ENCODE measurements around the gene LRIG2. TPM values are rescaled to one million over a fixed set of nuclear protein-coding genes. Genes with fewer than 3 reads are reported as not detected.

Gene LRIG2
- total RNA-seq, 1 experiment from 2014 or later = 16.9 TPM

GRCh38 chr1:113088972-113089371, 16.0 kb downstream of the LRIG2 start:
- DNase-seq = no peak
- no peak overlapping the region for H3K4me3 ChIP-seq
- H3K36me3 ChIP-seq = peaks cover 12% of the 10 kb centered on the region
- no peaks in the 10 kb centered on the region for H3K4me1 ChIP-seq
- H3K27me3 ChIP-seq = no peaks in the 10 kb centered on the region
- H3K9me3 ChIP-seq (replicated peaks) = no peaks in the 10 kb centered on the region
- H3K27ac ChIP-seq = no peak overlapping the region

DNA sequence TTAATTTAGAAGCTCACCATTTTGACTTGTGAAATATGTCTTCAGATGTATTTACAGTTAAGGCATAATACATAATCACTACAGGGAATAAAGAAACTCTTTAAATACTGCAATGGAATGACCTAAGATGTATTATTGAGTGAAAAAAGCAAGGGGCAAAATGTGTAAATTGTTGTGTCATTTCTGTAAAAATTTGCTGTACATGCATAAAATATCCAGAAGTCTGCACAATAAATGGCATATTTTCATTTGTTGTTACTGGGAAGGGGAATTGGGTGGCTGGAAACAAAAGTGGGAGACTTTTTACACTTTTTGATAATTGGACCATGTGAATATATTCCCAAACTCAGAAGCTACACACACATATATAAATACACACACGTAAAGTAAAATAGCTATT, 17.1 kb downstream of the LRIG2 start:
- Histone ChIP-seq H3K27me3 (no peaks in the 10 kb centered on the region), H3K4me1 (no peaks in the 10 kb centered on the region), H3K9me3 (replicated peaks) (no peaks in the 10 kb centered on the region), H3K36me3 (peaks cover 14% of the 10 kb centered on the region), H3K27ac (no peak overlapping the region), H3K4me3 (no peak overlapping the region)
- DNase-seq = no peak

DNA sequence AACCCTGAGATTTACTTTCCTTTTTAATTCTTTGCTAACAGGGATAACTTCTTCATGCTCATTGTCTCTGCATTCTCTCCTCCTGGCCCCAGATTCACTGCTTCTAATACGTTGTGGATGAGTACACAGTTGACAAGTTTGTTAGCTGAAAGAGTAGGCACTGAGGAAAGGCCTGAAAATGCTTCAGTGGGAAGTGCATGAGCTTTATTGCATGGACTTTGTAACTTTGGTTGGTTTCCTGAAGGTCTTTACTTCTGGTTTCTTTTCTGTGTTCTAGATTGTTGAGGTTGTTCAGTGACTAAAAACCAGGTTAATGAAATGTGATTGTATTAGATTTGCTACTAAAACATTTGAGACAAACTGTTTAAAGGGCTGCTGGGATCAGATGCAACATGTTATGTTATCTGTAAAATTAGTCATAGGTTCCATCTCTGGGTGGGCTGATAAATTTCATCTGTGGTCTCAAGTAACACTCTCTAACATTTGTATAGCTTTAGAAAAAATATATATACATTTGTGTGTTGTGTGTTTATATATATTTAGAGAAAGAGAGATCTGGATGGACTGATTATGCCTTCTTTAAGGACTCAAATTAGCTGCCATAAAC, 19.1 kb downstream of the LRIG2 start:
- Histone ChIP-seq H3K27me3 (no peaks in the 10 kb centered on the region), H3K9me3 (replicated peaks) (no peaks in the 10 kb centered on the region), H3K27ac (no peak overlapping the region), H3K4me3 (no peak overlapping the region), H3K36me3 (peaks cover 32% of the 10 kb centered on the region), H3K4me1 (no peaks in the 10 kb centered on the region)
- DNase-seq = no peak

GRCh38 chr1:113094506-113094905, 21.5 kb downstream of the LRIG2 start:
- Histone ChIP-seq H3K4me3 (no peak overlapping the region), H3K9me3 (replicated peaks) (no peaks in the 10 kb centered on the region), H3K27me3 (no peaks in the 10 kb centered on the region), H3K4me1 (no peaks in the 10 kb centered on the region), H3K36me3 (peaks cover 49% of the 10 kb centered on the region), H3K27ac (no peak overlapping the region)
- DNase-seq = no peak

GRCh38 chr1:113095790-113096455, 22.9 kb downstream of the LRIG2 start:
- no peaks in the 10 kb centered on the region for H3K27me3 ChIP-seq
- no peak for DNase-seq
- no peaks in the 10 kb centered on the region for H3K4me1 ChIP-seq
- H3K4me3 ChIP-seq = no peak overlapping the region
- no peak overlapping the region for H3K27ac ChIP-seq
- peaks cover 62% of the 10 kb centered on the region for H3K36me3 ChIP-seq
- no peaks in the 10 kb centered on the region for H3K9me3 ChIP-seq (replicated peaks)

GRCh38 chr1:113096493-113096892, 23.5 kb downstream of the LRIG2 start:
- Histone ChIP-seq H3K36me3 (peaks cover 64% of the 10 kb centered on the region), H3K27me3 (no peaks in the 10 kb centered on the region), H3K4me1 (no peaks in the 10 kb centered on the region), H3K27ac (no peak overlapping the region), H3K9me3 (replicated peaks) (no peaks in the 10 kb centered on the region), H3K4me3 (no peak overlapping the region)
- no peak for DNase-seq

DNA sequence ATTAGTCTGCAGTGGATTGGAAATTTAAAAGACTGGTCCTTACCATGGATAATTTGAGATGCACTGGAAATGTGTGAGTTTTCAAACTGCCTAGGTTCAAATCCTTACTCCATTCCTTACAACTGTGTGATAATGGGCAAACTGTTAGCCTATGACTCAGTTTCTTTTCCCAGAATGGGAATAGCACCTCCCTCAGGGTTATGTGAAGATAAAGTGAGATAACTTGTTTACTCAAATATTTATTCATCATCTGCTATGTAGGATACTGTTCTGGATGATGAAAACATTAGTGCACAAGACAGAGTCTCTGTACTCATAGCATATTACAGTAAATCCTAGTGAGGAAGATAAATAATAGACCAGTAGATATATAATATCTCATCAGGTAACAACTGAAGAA, 28.6 kb downstream of the LRIG2 start:
- H3K4me3 ChIP-seq = no peak overlapping the region
- no peaks in the 10 kb centered on the region for H3K9me3 ChIP-seq (replicated peaks)
- no peaks in the 10 kb centered on the region for H3K27me3 ChIP-seq
- DNase-seq = no peak
- H3K4me1 ChIP-seq = no peaks in the 10 kb centered on the region
- peaks cover 73% of the 10 kb centered on the region for H3K36me3 ChIP-seq
- no peak overlapping the region for H3K27ac ChIP-seq

DNA sequence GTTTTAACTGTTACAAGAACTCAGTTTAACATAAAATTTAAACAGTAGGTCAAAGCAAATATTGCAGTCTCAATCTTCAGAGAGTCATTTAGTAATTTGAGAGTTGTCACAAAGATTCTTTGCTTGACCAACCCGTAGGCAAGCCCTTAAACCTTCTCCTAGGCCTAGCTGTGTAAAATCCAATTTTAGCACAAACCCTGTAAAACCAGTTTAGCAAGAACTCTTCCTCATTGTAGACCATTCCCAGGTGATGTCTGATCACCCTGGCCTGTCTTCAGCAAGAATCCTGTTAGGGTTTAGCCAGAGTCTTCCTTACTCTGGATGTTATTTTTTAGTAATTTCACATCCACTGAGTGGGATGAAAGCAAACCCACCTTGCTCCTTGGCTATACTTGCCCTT, 30.1 kb downstream of the LRIG2 start:
- Histone ChIP-seq H3K27me3 (no peaks in the 10 kb centered on the region), H3K4me1 (no peaks in the 10 kb centered on the region), H3K4me3 (no peak overlapping the region), H3K27ac (no peak overlapping the region), H3K36me3 (peaks cover 76% of the 10 kb centered on the region), H3K9me3 (replicated peaks) (no peaks in the 10 kb centered on the region)
- DNase-seq = no peak

DNA sequence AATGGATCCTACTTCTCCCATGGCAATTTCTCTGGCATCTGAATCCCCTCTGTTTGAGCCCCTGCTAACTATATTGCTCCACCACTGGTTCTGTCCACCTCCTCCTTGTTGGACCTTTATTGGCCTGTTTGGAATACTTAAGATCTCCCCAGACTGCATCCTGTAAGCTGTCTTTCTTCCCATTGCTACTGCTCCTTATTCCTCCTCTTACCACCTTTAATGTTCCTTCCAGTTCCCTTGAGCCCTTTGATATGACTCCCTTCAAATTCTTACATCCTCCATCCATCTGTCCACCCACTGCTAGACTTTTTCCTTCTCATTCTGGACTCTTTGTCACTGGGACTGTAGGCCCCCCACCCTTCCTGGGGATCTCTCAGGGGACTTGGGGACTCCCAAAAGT, 31.0 kb downstream of the LRIG2 start:
- H3K4me1 ChIP-seq = no peaks in the 10 kb centered on the region
- no peak for DNase-seq
- no peak overlapping the region for H3K4me3 ChIP-seq
- H3K27ac ChIP-seq = no peak overlapping the region
- H3K27me3 ChIP-seq = no peaks in the 10 kb centered on the region
- peaks cover 76% of the 10 kb centered on the region for H3K36me3 ChIP-seq
- H3K9me3 ChIP-seq (replicated peaks) = no peaks in the 10 kb centered on the region

GRCh38 chr1:113106910-113107309, 33.9 kb downstream of the LRIG2 start:
- Histone ChIP-seq H3K27me3 (no peaks in the 10 kb centered on the region), H3K4me3 (no peak overlapping the region), H3K4me1 (no peaks in the 10 kb centered on the region), H3K27ac (no peak overlapping the region), H3K36me3 (peaks cover 75% of the 10 kb centered on the region), H3K9me3 (replicated peaks) (no peaks in the 10 kb centered on the region)
- no peak for DNase-seq

DNA sequence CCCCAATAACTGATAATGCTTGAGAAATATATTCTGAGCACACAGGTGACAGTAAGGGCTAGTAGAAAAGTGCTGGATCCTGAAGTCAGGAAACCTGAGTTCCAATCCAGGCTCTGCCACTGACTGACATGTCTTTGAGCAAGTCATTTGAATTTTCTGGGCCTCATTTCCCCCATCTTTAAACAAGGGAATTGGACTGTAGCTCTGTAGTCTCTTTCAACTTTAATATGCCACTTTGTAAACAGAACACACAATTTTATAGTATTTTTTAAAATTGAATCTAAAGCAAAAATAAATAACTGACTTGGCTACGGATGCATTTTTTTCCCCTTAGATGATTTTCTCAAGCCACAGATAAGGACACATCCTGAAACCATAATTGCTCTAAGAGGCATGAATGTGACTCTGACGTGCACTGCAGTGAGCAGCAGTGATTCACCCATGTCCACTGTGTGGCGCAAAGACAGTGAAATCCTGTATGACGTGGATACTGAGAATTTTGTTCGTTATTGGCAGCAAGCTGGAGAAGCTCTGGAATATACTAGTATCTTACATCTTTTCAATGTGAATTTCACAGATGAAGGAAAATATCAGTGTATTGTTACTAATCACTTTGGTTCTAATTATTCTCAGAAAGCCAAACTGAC, 37.0 kb downstream of the LRIG2 start:
- Histone ChIP-seq H3K36me3 (peaks cover 79% of the 10 kb centered on the region), H3K9me3 (replicated peaks) (no peaks in the 10 kb centered on the region), H3K4me3 (no peak overlapping the region), H3K27me3 (no peaks in the 10 kb centered on the region), H3K4me1 (no peaks in the 10 kb centered on the region), H3K27ac (no peak overlapping the region)
- no peak for DNase-seq

GRCh38 chr1:113118266-113118665, 45.3 kb downstream of the LRIG2 start:
- H3K36me3 ChIP-seq = peaks cover 88% of the 10 kb centered on the region

DNA sequence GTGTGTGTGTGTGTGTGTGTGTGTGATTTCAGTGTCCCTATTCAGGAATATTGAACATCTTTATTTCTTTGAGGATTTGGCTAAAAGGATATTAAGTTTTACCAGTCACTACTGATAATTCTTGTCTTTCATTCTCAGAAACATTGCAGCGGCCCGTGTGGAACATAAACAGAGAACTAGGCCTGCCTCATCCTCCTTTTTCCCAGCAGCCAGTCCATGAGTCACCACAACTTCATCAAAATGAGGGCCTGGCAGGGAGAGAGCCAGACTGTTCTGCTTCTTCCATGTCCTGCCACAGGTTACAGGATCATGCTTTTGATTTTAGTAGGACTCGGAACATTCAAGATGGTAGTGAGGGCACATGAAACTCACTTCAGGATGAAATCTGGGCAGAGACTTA, 50.7 kb downstream of the LRIG2 start:
- Histone ChIP-seq H3K4me3 (no peak overlapping the region), H3K27me3 (no peaks in the 10 kb centered on the region), H3K36me3 (peaks cover 80% of the 10 kb centered on the region), H3K9me3 (replicated peaks) (no peaks in the 10 kb centered on the region), H3K27ac (no peak overlapping the region), H3K4me1 (no peaks in the 10 kb centered on the region)
- no peak for DNase-seq

More at GRCh38 chr1:113118266-113118665, 45.3 kb downstream of the LRIG2 start:
- no peaks in the 10 kb centered on the region for H3K27me3 ChIP-seq
- H3K27ac ChIP-seq = no peak overlapping the region
- H3K4me1 ChIP-seq = no peaks in the 10 kb centered on the region
- H3K9me3 ChIP-seq (replicated peaks) = no peaks in the 10 kb centered on the region
- no peak for DNase-seq
- H3K4me3 ChIP-seq = no peak overlapping the region

- no peak overlapping the region for H3K27ac ChIP-seq
- no peaks in the 10 kb centered on the region for H3K27me3 ChIP-seq
- H3K4me1 ChIP-seq = no peaks in the 10 kb centered on the region
- no peaks in the 10 kb centered on the region for H3K9me3 ChIP-seq (replicated peaks)
- peaks cover 73% of the 10 kb centered on the region for H3K36me3 ChIP-seq
- DNase-seq = no peak
- H3K4me3 ChIP-seq = no peak overlapping the region
Observed at GRCh38 chr1:113124366-113124765, 51.4 kb downstream of the LRIG2 start.

DNA sequence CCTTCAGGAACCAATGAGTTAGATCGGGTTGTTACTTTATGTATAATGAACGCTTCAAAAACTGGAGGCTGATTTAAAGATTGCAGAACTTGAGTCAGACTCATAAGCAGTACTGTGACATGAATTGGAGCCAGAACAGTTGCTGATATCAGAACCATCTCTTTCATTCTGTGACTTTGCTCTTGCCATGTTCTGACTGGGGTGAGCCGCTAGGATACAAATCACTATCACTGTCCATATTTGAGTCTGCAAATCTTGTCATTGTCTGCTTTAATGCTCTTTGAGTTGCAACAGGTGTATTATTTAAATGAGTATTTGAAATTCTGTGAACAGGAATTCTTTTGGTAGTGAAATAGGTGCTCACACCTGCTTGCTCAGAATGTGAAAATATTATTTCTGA, 52.5 kb downstream of the LRIG2 start:
- Histone ChIP-seq H3K27ac (no peak overlapping the region), H3K4me1 (no peaks in the 10 kb centered on the region), H3K9me3 (replicated peaks) (no peaks in the 10 kb centered on the region), H3K4me3 (no peak overlapping the region), H3K27me3 (no peaks in the 10 kb centered on the region), H3K36me3 (peaks cover 62% of the 10 kb centered on the region)
- no peak for DNase-seq
